Measurements from ENCODE around the gene PDE4D.

Gene PDE4D

DNA sequence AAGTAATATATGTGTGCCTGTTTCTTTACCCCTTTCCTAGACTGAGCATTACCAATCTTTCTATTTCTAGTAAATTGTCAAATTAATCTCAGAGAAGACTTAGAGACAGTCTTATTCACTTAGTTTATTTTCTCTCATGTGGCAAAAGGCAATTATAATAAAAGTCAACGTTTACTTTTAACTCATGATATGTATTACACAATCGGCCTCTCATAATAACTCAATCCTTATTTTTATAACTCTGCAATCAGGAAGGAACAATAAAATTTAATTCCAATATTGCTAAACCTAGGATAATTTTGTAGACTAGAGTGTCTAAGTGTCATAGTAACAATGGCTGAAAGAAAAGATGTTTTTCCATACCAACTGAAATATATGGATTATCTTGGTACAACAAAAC, 214.6 kb downstream of the PDE4D start:
- DNase-seq, result no peak
- no peaks in the 10 kb centered on the region for H3K36me3 ChIP-seq (replicated peaks; ENCODE audit: insufficient read depth, low read length)
- H4K20me1 ChIP-seq (ENCODE audit: insufficient read depth, low read length), result no peaks in the 10 kb centered on the region
- no peak overlapping the region for H2AFZ ChIP-seq (ENCODE audit: low read length)
- no peaks in the 10 kb centered on the region for H3F3A ChIP-seq (ENCODE audit: insufficient read depth, low read length)
- no peak for TF ChIP-seq EZH2 (optimal IDR thresholded peaks at IDR 0.05; ENCODE audit: low read depth, low read length)
- no peak for TF ChIP-seq EZH2phosphoT487 (IDR thresholded peaks at IDR 0.05; ENCODE audit: low read length)
- TF ChIP-seq, protein P1, sequence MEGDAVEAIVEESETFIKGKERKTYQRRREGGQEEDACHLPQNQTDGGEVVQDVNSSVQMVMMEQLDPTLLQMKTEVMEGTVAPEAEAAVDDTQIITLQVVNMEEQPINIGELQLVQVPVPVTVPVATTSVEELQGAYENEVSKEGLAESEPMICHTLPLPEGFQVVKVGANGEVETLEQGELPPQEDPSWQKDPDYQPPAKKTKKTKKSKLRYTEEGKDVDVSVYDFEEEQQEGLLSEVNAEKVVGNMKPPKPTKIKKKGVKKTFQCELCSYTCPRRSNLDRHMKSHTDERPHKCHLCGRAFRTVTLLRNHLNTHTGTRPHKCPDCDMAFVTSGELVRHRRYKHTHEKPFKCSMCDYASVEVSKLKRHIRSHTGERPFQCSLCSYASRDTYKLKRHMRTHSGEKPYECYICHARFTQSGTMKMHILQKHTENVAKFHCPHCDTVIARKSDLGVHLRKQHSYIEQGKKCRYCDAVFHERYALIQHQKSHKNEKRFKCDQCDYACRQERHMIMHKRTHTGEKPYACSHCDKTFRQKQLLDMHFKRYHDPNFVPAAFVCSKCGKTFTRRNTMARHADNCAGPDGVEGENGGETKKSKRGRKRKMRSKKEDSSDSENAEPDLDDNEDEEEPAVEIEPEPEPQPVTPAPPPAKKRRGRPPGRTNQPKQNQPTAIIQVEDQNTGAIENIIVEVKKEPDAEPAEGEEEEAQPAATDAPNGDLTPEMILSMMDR (IDR thresholded peaks at IDR 0.05; ENCODE audit: low read length), result no peak
- H3K9me3 ChIP-seq (replicated peaks; ENCODE audit: insufficient read depth, low read length), result no peaks in the 10 kb centered on the region
- H3K9ac ChIP-seq (ENCODE audit: low read length), result no peak overlapping the region
- H3K79me2 ChIP-seq (ENCODE audit: low read length), result no peaks in the 10 kb centered on the region
- no peaks in the 10 kb centered on the region for H3K27me3 ChIP-seq (replicated peaks; ENCODE audit: insufficient read depth, low read length)
- H3K9me2 ChIP-seq (replicated peaks; ENCODE audit: insufficient read depth, low read length), result no peaks in the 10 kb centered on the region
- no peak overlapping the region for H3K27ac ChIP-seq (ENCODE audit: low read length)
- H3K4me2 ChIP-seq (ENCODE audit: low read depth, low read length), result no peak overlapping the region
- no peaks in the 10 kb centered on the region for H3K4me1 ChIP-seq (ENCODE audit: low read length)
- no peak overlapping the region for H3K4me3 ChIP-seq (ENCODE audit: low read length)

DNA sequence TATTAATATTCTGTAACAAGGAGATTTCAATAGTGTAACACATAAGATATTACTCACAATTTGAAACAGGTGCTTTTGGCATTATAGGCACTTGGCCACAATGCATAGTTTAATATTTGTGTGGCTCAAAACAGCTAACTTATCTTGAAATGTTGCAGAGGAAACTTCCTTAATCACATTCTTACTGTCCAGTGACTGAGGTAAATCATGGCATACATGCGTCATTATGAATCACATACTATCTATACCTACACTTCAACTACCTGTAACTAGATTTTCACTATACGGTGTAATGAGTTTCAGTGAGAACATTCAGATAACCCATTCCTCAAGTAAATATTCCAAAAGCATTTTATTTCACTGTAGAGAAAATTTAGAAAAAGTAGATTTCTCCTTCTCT, 218.8 kb downstream of the PDE4D start:
- no peak overlapping the region for H3K9ac ChIP-seq (ENCODE audit: low read length)
- no peaks in the 10 kb centered on the region for H4K20me1 ChIP-seq (ENCODE audit: insufficient read depth, low read length)
- no peak overlapping the region for H3K4me2 ChIP-seq (ENCODE audit: low read depth, low read length)
- no peak overlapping the region for H3K27ac ChIP-seq (ENCODE audit: low read length)
- no peak for TF ChIP-seq EZH2phosphoT487 (IDR thresholded peaks at IDR 0.05; ENCODE audit: low read length)
- TF ChIP-seq, protein P1 (IDR thresholded peaks at IDR 0.05; ENCODE audit: low read length), result no peak
- no peak for TF ChIP-seq EZH2 (optimal IDR thresholded peaks at IDR 0.05; ENCODE audit: low read depth, low read length)
- H3K4me3 ChIP-seq (ENCODE audit: low read length), result no peak overlapping the region
- H3K4me1 ChIP-seq (ENCODE audit: low read length), result no peaks in the 10 kb centered on the region
- H3F3A ChIP-seq (ENCODE audit: insufficient read depth, low read length), result no peaks in the 10 kb centered on the region
- H3K9me3 ChIP-seq (replicated peaks; ENCODE audit: insufficient read depth, low read length), result no peaks in the 10 kb centered on the region
- no peaks in the 10 kb centered on the region for H3K9me2 ChIP-seq (replicated peaks; ENCODE audit: insufficient read depth, low read length)
- H3K27me3 ChIP-seq (replicated peaks; ENCODE audit: insufficient read depth, low read length), result no peaks in the 10 kb centered on the region
- DNase-seq, result no peak
- H3K36me3 ChIP-seq (replicated peaks; ENCODE audit: insufficient read depth, low read length), result no peaks in the 10 kb centered on the region
- no peaks in the 10 kb centered on the region for H3K79me2 ChIP-seq (ENCODE audit: low read length)
- H2AFZ ChIP-seq (ENCODE audit: low read length), result no peak overlapping the region

DNA sequence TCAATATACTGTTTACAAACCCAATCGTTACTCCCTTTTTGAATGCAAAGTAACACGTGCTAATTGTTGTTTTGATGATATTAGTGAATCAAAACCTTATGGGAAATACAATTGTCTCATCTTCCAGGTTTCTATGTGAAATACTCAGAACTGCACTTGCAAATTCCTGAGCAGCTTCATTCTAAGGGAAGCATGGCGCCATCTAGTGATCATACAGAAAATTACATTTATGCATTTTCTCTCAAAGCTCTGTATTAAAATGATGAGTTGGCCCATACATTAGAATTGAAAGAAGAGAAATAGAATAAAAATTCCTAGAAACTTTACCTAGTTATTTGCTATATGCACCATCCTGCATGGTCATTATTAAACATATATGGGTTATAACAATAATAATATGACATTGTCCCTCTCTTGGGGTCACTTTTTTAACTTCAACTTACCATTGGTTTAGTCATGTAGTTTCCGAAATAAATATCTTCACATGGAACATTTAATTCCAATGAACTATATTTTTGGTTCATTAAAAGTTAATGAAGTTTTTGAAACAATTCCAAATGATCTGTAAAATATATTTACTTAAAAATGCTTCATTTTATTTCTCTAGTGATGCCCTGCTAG, 220.0 kb downstream of the PDE4D start:
- DNase-seq, result peak; percentile 73
- Histone ChIP-seq H3F3A (ENCODE audit: insufficient read depth, low read length) (no peaks in the 10 kb centered on the region), H3K9ac (ENCODE audit: low read length) (no peak overlapping the region), H2AFZ (ENCODE audit: low read length) (no peak overlapping the region), H3K4me2 (ENCODE audit: low read depth, low read length) (no peak overlapping the region), H3K79me2 (ENCODE audit: low read length) (no peaks in the 10 kb centered on the region), H3K36me3 (replicated peaks; ENCODE audit: insufficient read depth, low read length) (no peaks in the 10 kb centered on the region), H4K20me1 (ENCODE audit: insufficient read depth, low read length) (no peaks in the 10 kb centered on the region), H3K4me1 (ENCODE audit: low read length) (no peaks in the 10 kb centered on the region), H3K9me2 (replicated peaks; ENCODE audit: insufficient read depth, low read length) (no peaks in the 10 kb centered on the region), H3K9me3 (replicated peaks; ENCODE audit: insufficient read depth, low read length) (no peaks in the 10 kb centered on the region), H3K27me3 (replicated peaks; ENCODE audit: insufficient read depth, low read length) (no peaks in the 10 kb centered on the region), H3K27ac (ENCODE audit: low read length) (no peak overlapping the region), H3K4me3 (ENCODE audit: low read length) (no peak overlapping the region)
- TF ChIP-seq, protein P1 (IDR thresholded peaks at IDR 0.05; ENCODE audit: low read length), result peak; percentile 83
- TF ChIP-seq EZH2 (optimal IDR thresholded peaks at IDR 0.05; ENCODE audit: low read depth, low read length) (no peak), EZH2phosphoT487 (IDR thresholded peaks at IDR 0.05; ENCODE audit: low read length) (no peak)

Measured in MM.1S (cell line).